Calu3 (cell line): ENCODE data around the gene MAP2K6. TPM values are rescaled to one million over a fixed set of nuclear protein-coding genes. Genes with fewer than 3 reads are reported as not detected.
"Not testable (repeated sequence)": the region's sequence is repeated elsewhere in the genome, so short reads cannot be mapped to it uniquely, and the experiment has no call there.

Experiments
- BruUV-seq: library from RNA; stranded (reverse); fragments of 400-500 nt; replicated peaks from 2 replicates; lab custom pipeline; 2021; lab: Mats Ljungman, UMichigan
- CTCF ChIA-PET: fragments of 300-600 bp; sonication (Branson Sonifier 250); formaldehyde crosslinking; loops from one replicate; lab custom pipeline; 2022; ENCODE audit warnings: antibody characterized with exemption; lab: Charles Lee
- DNase-seq: peaks from one replicate; pipeline ENCODE4 v3.0.0; 2022
- H3K27ac Mint-ChIP-seq: one replicate; pipeline ENCODE4 v1.8.0; 2022; ENCODE audit warnings: mixed read lengths; ENCODE audit not compliant: unreplicated experiment
- H3K27me3 Mint-ChIP-seq: one replicate; pipeline ENCODE4 v1.8.0; 2022; ENCODE audit warnings: mixed read lengths; ENCODE audit not compliant: unreplicated experiment
- H3K36me3 Mint-ChIP-seq: one replicate; pipeline ENCODE4 v1.8.0; 2022; ENCODE audit warnings: mild to moderate bottlenecking, moderate library complexity, mixed read lengths; ENCODE audit not compliant: insufficient read depth, unreplicated experiment
- H3K4me1 Mint-ChIP-seq: one replicate; pipeline ENCODE4 v1.8.0; 2022; ENCODE audit warnings: mild to moderate bottlenecking, low read depth, mixed read lengths; ENCODE audit not compliant: unreplicated experiment
- H3K4me3 Mint-ChIP-seq: one replicate; pipeline ENCODE4 v1.8.0; 2022; ENCODE audit warnings: mild to moderate bottlenecking, low read depth, moderate library complexity, mixed read lengths; ENCODE audit not compliant: unreplicated experiment
- H3K9me3 Mint-ChIP-seq: one replicate; pipeline ENCODE4 v1.8.0; 2022; ENCODE audit warnings: low read depth, mixed read lengths; ENCODE audit not compliant: unreplicated experiment
- CTCF ChIP-seq: fragments of 200-600 bp; IDR thresholded peaks from one replicate; pipeline ENCODE4 v1.8.0; 2022; ENCODE audit warnings: antibody characterized with exemption; ENCODE audit not compliant: unreplicated experiment
- intact Hi-C: fragments of 100-400 bp; cut with micrococcal nuclease; formaldehyde crosslinking; loops from one replicate; pipeline ENCODE4 v1.10.0; 2022; ENCODE audit not compliant: unreplicated experiment
- total RNA-seq: library from RNA; stranded (reverse); gene quantifications from 2 replicates; pipeline ENCODE4 v1.2.3, GENCODE V29; 2022

The MAP2K6 gene
- total RNA-seq, 1 experiment from 2014 or later = 13.0 TPM

DNA sequence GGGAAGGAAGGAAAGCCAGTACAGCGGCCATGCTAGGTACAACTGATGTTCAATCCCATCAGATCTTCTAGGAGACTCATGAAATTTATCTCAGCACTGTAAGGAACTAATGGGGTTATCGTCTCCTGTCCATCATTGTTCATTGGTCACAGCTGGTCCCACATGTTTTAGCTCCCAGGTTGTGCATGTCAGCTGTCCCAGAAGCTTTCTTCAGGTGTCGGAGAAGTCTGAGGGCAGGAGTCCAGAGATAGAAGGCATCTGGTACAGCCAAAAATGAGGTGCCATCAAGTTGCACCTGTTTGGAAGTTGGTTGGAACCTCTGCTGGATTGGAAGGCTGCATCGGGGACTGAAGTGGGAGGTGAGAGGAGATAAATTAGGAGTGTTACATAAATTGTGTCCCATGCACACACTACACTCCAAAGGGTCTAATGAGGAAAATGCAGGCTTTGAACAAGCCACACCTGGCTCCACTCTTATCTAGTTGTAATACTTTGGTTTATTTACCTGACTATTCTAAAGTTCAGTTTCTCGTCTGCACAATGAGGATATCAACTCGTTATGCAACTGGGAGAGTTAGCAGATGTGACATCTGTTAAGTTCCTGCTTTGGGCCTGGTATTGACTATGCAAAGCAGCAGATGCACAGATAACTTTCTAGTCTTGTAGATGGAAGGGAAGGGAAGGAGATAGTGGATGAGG is 62.9 kb downstream of the MAP2K6 start:
- H3K27ac Mint-ChIP-seq = no peak overlapping the region
- no peaks in the 10 kb centered on the region for H3K9me3 Mint-ChIP-seq
- no peaks in the 10 kb centered on the region for H3K27me3 Mint-ChIP-seq
- H3K4me3 Mint-ChIP-seq = no peak overlapping the region
- no TSS peak for BruUV-seq
- CTCF ChIA-PET = no interaction called here
- no peaks in the 10 kb centered on the region for H3K4me1 Mint-ChIP-seq
- no peak for TF ChIP-seq CTCF
- intact Hi-C loops = no loop called here
- H3K36me3 Mint-ChIP-seq = no peaks in the 10 kb centered on the region
- DNase-seq = no peak

DNA sequence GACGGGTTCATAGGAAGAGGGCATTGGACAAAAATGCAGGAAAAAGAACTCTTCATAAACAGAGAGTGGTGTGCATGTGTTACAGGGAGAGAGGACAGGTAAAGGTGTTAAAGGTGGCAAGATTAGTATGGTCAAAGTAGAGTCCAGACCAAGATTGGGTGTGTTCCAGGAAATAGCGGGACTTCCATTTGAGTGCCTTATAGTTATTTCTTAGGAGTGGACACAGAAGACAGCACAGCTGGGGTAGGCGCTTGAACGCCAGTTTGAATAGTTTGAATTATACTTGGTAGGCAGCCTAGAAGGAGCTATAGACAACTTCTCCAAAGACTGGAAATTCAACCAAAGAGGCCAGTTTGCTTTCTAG is 63.4 kb downstream of the MAP2K6 start:
- Mint-ChIP-seq H3K9me3 (no peaks in the 10 kb centered on the region), H3K36me3 (no peaks in the 10 kb centered on the region), H3K27ac (no peak overlapping the region), H3K4me1 (no peaks in the 10 kb centered on the region), H3K4me3 (no peak overlapping the region), H3K27me3 (no peaks in the 10 kb centered on the region)
- no peak for DNase-seq
- no TSS peak for BruUV-seq
- TF ChIP-seq CTCF = no peak
- intact Hi-C loops = no loop called here
- CTCF ChIA-PET = no interaction called here

DNA sequence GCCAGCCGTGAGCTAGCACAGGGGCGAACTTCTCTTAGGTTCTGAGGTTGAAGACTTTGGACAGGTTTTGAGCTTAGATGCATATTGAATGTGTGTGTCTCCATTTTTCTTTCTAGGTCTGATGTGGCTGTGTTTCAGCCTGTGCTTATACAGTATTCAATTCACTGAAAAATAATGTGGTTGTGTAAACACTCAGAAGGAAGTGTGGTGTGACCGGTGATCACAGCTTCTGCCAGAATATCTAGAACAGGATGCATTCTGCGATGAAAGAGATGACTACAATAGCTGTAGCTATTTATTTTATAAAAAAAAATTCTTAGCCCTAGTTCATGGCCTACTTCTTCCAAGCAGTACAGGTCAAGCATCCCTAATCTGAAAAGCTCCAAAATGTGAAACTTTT is 64.4 kb downstream of the MAP2K6 start:
- H3K4me3 Mint-ChIP-seq = no peak overlapping the region
- no peaks in the 10 kb centered on the region for H3K36me3 Mint-ChIP-seq
- CTCF ChIA-PET = no interaction called here
- no peak for DNase-seq
- TF ChIP-seq CTCF = no peak
- intact Hi-C loops = no loop called here
- no peak overlapping the region for H3K27ac Mint-ChIP-seq
- H3K27me3 Mint-ChIP-seq = no peaks in the 10 kb centered on the region
- no TSS peak for BruUV-seq
- no peaks in the 10 kb centered on the region for H3K4me1 Mint-ChIP-seq
- no peaks in the 10 kb centered on the region for H3K9me3 Mint-ChIP-seq

DNA sequence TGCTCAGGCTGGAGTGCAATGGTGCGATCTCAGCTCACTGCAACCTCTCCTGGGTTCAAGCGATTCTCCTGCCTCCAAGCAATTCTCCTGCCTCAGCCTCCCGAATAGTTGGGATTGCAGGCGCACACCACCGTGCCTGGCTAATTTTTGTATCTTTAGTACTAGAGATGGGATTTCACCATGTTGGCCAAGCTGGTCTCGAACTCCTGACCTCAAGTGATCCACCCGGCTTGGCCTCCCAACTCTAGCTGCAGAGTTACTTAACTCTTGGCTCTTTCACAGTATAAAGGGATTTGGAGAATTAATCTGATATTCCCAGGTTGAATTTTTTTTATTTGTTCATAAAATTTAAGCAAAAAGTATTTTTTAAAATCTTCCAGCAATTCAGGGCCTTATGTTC is 65.3 kb downstream of the MAP2K6 start:
- H3K36me3 Mint-ChIP-seq, BruUV-seq, H3K9me3 Mint-ChIP-seq, H3K27me3 Mint-ChIP-seq, H3K4me3 Mint-ChIP-seq, CTCF ChIA-PET, intact Hi-C loops, H3K4me1 Mint-ChIP-seq, DNase-seq, H3K27ac Mint-ChIP-seq: not testable (repeated sequence)

GRCh38 chr17:69480245-69480644 is 65.7 kb downstream of the MAP2K6 start:
- DNase-seq = no peak
- Mint-ChIP-seq H3K36me3 (no peaks in the 10 kb centered on the region), H3K9me3 (no peaks in the 10 kb centered on the region), H3K4me1 (no peaks in the 10 kb centered on the region), H3K4me3 (no peak overlapping the region), H3K27ac (no peak overlapping the region), H3K27me3 (no peaks in the 10 kb centered on the region)
- no peak for TF ChIP-seq CTCF
- BruUV-seq = no TSS peak
- intact Hi-C loops = no loop called here
- CTCF ChIA-PET = interaction anchor here (0.7 kb wide), 1 partner anchor 196 kb away, joined by 4 read pairs; no protein-coding TSS in a partner anchor
